ENCODE measurements around the gene GBP4.

DNA sequence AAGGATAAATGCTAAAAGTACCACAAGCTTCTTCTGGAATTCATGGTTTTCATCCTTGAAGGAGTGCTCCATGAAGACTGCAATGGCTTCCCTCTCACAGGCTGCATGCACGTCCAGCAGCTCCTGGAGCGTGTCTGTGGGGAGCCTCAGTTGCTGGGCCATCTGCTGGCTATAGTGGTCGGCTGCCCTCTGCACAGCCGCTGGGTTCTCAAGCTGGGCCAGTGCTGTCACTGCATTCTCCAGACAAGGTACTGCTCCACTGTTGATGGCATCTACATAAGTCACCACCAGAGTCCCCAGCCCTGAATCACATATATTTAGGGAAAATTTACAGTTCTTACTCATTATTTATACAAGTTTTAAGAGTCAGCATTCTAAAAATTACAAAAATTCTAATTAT is 8.7 kb downstream of the GBP4 start:
- TF ChIP-seq, protein P1, sequence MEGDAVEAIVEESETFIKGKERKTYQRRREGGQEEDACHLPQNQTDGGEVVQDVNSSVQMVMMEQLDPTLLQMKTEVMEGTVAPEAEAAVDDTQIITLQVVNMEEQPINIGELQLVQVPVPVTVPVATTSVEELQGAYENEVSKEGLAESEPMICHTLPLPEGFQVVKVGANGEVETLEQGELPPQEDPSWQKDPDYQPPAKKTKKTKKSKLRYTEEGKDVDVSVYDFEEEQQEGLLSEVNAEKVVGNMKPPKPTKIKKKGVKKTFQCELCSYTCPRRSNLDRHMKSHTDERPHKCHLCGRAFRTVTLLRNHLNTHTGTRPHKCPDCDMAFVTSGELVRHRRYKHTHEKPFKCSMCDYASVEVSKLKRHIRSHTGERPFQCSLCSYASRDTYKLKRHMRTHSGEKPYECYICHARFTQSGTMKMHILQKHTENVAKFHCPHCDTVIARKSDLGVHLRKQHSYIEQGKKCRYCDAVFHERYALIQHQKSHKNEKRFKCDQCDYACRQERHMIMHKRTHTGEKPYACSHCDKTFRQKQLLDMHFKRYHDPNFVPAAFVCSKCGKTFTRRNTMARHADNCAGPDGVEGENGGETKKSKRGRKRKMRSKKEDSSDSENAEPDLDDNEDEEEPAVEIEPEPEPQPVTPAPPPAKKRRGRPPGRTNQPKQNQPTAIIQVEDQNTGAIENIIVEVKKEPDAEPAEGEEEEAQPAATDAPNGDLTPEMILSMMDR (IDR thresholded peaks at IDR 0.05): no peak
- TF ChIP-seq POLR2AphosphoS5 (IDR thresholded peaks at IDR 0.05) (no peak), POLR2A (IDR thresholded peaks at IDR 0.05) (no peak), EP300 (IDR thresholded peaks at IDR 0.05) (no peak)

Measured in gastroesophageal sphincter (tissue), 3 donors.